Heart left ventricle (tissue), 16 donors: Measurements from ENCODE around the gene TPRN. TPM values are rescaled to one million over a fixed set of nuclear protein-coding genes. Genes with fewer than 3 reads are reported as not detected.

Experiments used
- ATAC-seq, 4 donors: fragments of 200-7000 bp; cut with Tn5 transposase; one replicate each; pipeline ENCODE4 v1.9.1; 2020 to 2022; ENCODE audit warnings: moderate library complexity in 4 of 4, mild to moderate bottlenecking in 3 of 4, moderate number of reproducible peaks in 1 of 4
- DNase-seq, 5 donors: peaks; one replicate each; pipeline ENCODE4 v3.0.0-alpha.2; 2020
- H3K27ac ChIP-seq, 12 donors: fragments of 200-600 bp; sonication (generic) in 4 of 12; one replicate each; pipeline versions ENCODE4 v1.5.0 to v1.8.0; 2016 to 2022; ENCODE audit warnings: mild to moderate bottlenecking in 2 of 12
- H3K27me3 ChIP-seq, 9 donors: fragments of 200-600 bp; sonication (generic) in 2 of 9; one replicate each; pipeline versions ENCODE4 v1.5.1 to v1.8.0; 2016 to 2022; ENCODE audit warnings: mild to moderate bottlenecking in 3 of 9
- H3K36me3 ChIP-seq, 9 donors: fragments of 200-600 bp; sonication (generic) in 2 of 9; one replicate each; pipeline versions ENCODE4 v1.5.0 to v1.8.0; 2018 to 2022; ENCODE audit warnings: mild to moderate bottlenecking in 2 of 9
- H3K4me1 ChIP-seq, 12 donors: fragments of 200-600 bp; sonication (generic) in 4 of 12; one replicate each; pipeline versions ENCODE4 v1.5.0 to v1.8.0; 2016 to 2022; ENCODE audit warnings: mild to moderate bottlenecking in 3 of 12
- H3K4me3 ChIP-seq, 12 donors: fragments of 200-600 bp; sonication (generic) in 4 of 12; one replicate each; pipeline versions ENCODE4 v1.5.0 to v1.8.0; 2017 to 2022; ENCODE audit warnings: mild to moderate bottlenecking in 9 of 12, moderate library complexity in 4 of 12
- H3K9me3 ChIP-seq, 12 donors: fragments of 200-600 bp; sonication (generic) in 4 of 12; one replicate each; pipeline versions ENCODE4 v1.5.0 to v1.8.0; 2016 to 2022; ENCODE audit warnings: mild to moderate bottlenecking in 1 of 12
- POLR2A ChIP-seq, 2 donors: fragments of 450-650 bp; IDR thresholded peaks; one replicate each; pipeline ENCODE4 v1.6.1; 2017; ENCODE audit warnings: antibody characterized with exemption in 2 of 2, mild to moderate bottlenecking in 2 of 2, moderate library complexity in 2 of 2
- WGBS, 4 donors: extraction: QIAGEN DNeasy Blood & Tissue Kit in 2 of 4; methylation state at CpG; one replicate each; pipeline versions ENCODE4 v1.1.5 to v1.1.7; 2013 to 2018; 5-methylcytosine and 5-hydroxymethylcytosine counted together
- intact Hi-C, 10 donors: fragments of 100-400 bp; cut with DNase I; formaldehyde crosslinking; loops; one replicate each; pipeline versions ENCODE4 v1.11.1 to v1.14.2; 2022
- polyA plus RNA-seq, 2 donors: library from polyadenylated mRNA; stranded (reverse); fragments of 200-250 nt; gene quantifications; one replicate each; pipeline ENCODE4 v1.2.3, GENCODE V29; 2013
- total RNA-seq, 9 donors: library from RNA; depleted of rRNA in 2 of 9; stranded (reverse); fragments of >200 nt in 2 of 9; fragmentation: NEBNext Ultra II Directional in 3 of 9; extraction: Animal tissue kit (Norgen Biotek cat#: 25700) in 3 of 9; gene quantifications; one replicate each; pipeline versions ENCODE4 v1.1.0 to v1.2.4, GENCODE V29; 2016 to 2023
- TF ChIP-seq, protein P1 (sequence below), 12 donors: fragments of 200-600 bp; sonication (generic) in 4 of 12; IDR thresholded peaks; one replicate each; pipeline versions ENCODE4 v1.5.0 to v1.8.0; 2018 to 2022; ENCODE audit warnings: antibody characterized with exemption in 12 of 12, mild to moderate bottlenecking in 5 of 12
- donor health status: ischemic (EF 13 %, LVEDD 7.1; RV severe dilation, severe dysfunction).
- donor health status: healthy with polysubstance abuse.
- donor health status: DM: no; HTN: yes; CAD: no.
- donor health status: DM: no; HTN: no; CAD: no.
- donor health status: ischemic (EF 25% LVEDD 6.9; RV normal size, moderate dysfunction).
- donor health status: ischemic (EF 25% LVEDD 5.7; RV mildly dilated, moderate dysfunction).
- donor health status: healthy.
- donor health status: DM: yes; HTN: yes; CAD: no.
- donor health status: ischemic (EF 35%, LVEDD 5.7; RV mildly dilated, moderate dysfunction).
- donor health status: nonischemic (EF 11% LVEDD 7.7; RV severe dilation, severe dysfunction).
- donor health status: DM: yes; HTN: yes; CAD: no.
- donor health status: PGD.
- donor health status: ischemic (EF 29% LVEDD 5.4; RV normal size, mild dysfunction).
- donor health status: nonischemic (EF 23%, LVEDD 6.1; RV moderate dilation, normal function).

TPRN gene
- total and polyA plus RNA-seq, 11 donors = 11.5 to 18.0 (median 16.6) TPM

GRCh38 chr9:137198051-137198901 lies 2.3 kb downstream of the TPRN start:
- Histone ChIP-seq H3K27me3 (no peaks in the 10 kb centered on the region), H3K9me3 (no peaks in the 10 kb centered on the region), H3K27ac (peak overlapping the region in 6 of 12 donors; percentile 8 to 70 (median 26)), H3K4me3 (peak overlapping the region in 9 of 12 donors; percentile 3 to 94 (median 68)), H3K36me3 (no peaks in the 10 kb centered on the region), H3K4me1 (peaks cover 5 to 90% (median 71%) of the 10 kb centered on the region in 12 donors)
- DNase-seq = no peak
- intact Hi-C loops = no loop called here
- WGBS, 4 donors = 61 to 75% (median 68%) methylated on average over 4 to 19 of the region's 19 CpGs
- no peak for ATAC-seq
- TF ChIP-seq, protein P1, sequence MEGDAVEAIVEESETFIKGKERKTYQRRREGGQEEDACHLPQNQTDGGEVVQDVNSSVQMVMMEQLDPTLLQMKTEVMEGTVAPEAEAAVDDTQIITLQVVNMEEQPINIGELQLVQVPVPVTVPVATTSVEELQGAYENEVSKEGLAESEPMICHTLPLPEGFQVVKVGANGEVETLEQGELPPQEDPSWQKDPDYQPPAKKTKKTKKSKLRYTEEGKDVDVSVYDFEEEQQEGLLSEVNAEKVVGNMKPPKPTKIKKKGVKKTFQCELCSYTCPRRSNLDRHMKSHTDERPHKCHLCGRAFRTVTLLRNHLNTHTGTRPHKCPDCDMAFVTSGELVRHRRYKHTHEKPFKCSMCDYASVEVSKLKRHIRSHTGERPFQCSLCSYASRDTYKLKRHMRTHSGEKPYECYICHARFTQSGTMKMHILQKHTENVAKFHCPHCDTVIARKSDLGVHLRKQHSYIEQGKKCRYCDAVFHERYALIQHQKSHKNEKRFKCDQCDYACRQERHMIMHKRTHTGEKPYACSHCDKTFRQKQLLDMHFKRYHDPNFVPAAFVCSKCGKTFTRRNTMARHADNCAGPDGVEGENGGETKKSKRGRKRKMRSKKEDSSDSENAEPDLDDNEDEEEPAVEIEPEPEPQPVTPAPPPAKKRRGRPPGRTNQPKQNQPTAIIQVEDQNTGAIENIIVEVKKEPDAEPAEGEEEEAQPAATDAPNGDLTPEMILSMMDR (IDR thresholded peaks at IDR 0.05) = no peak

DNA sequence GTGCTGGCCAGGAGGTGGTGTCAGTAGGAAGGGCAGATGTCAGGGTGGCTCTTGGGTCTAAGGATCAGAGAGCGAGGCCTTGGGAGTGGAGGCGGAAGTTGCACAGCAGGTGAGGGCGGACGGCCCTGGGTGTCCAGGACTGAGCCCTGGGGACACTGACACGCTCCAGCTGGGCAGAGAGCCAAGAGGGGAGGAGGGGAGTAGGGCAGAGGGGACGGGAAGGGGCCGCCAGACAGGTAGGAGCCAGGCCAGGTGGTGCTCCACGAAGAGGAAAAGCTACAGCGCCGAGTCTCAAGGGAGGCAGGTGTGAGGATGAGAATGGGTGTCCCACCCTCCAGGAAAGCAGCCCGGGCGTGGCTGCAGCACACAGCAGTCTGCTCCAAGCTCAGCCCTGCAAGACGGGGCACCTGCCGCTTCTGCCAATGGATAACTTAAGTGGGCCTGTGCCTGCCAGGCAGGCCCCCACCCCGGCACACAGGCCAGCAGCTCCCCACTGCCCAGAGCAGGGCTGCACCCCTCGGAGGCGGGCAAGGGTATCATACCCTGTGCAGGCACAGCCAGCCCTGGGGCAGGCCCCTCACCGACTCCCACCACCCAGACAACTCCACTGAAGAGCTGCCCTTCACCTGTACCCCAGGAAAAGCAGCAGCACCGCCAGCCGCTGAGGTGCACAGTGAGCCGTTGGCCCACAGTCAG lies 4.9 kb downstream of the TPRN start:
- Histone ChIP-seq H3K36me3 (peaks cover 0 to 19% (median 15%) of the 10 kb centered on the region in 9 donors), H3K4me3 (no peak overlapping the region), H3K4me1 (peaks cover 5 to 83% (median 58%) of the 10 kb centered on the region in 12 donors), H3K27me3 (no peaks in the 10 kb centered on the region), H3K27ac (peak overlapping the region in 2 of 12 donors; percentile 75 to 89), H3K9me3 (no peaks in the 10 kb centered on the region)
- TF ChIP-seq, protein P1 (IDR thresholded peaks at IDR 0.05) = no peak
- no peak for TF ChIP-seq POLR2A (IDR thresholded peaks at IDR 0.05)
- DNase-seq = no peak
- intact Hi-C loops = no loop called here
- 55 to 74% (median 68%) methylated on average over 15 to 21 of the region's 21 CpGs for WGBS, 4 donors
- no peak for ATAC-seq

DNA sequence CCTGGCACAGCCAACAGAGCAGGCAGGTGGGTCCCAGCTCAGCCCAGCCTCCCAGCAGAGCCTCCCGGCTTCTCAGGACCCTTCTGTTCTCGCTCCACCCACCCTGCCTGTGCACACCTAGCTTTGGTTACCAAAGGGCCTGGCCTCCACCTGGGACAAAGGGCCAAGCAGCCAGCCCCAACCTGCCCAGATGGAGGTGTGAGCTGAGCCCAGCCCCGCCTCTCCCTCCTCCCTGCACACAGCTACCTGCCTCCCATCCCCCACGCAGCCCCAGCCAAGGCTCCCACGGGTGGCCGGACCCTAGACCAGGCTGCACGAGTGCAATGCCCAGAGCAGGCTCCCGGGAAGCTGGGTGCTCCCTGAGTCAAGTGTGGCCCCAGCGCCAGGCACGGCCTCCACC lies 5.6 kb downstream of the TPRN start:
- H3K4me3 ChIP-seq = peak overlapping the region in 4 of 12 donors; percentile 12 to 37 (median 30)
- TF ChIP-seq POLR2A (IDR thresholded peaks at IDR 0.05) = no peak
- TF ChIP-seq, protein P1 (IDR thresholded peaks at IDR 0.05) = no peak
- no peaks in the 10 kb centered on the region for H3K27me3 ChIP-seq
- H3K36me3 ChIP-seq = peaks cover 0 to 27% (median 22%) of the 10 kb centered on the region in 9 donors
- no peaks in the 10 kb centered on the region for H3K9me3 ChIP-seq
- peak overlapping the region in 11 of 12 donors; percentile 38 to 89 (median 70) for H3K27ac ChIP-seq
- intact Hi-C loops = loop anchor here in 1 of 10 donors (5.0 kb wide), 1 partner anchor 32 kb away; the partner anchor contains the start of genes CYSRT1 and RNF224
- DNase-seq = no peak
- WGBS, 4 donors = 71 to 87% (median 75%) methylated on average over 4 to 10 of the region's 10 CpGs
- peaks cover 12 to 90% (median 65%) of the 10 kb centered on the region in 12 donors for H3K4me1 ChIP-seq
- ATAC-seq = no peak

GRCh38 chr9:137194388-137194787 lies 6.2 kb downstream of the TPRN start:
- TF ChIP-seq POLR2A (IDR thresholded peaks at IDR 0.05) = no peak
- TF ChIP-seq, protein P1 (IDR thresholded peaks at IDR 0.05) = no peak
- DNase-seq (peak; percentile 68 to 92 (median 80)), ATAC-seq (peak; percentile 63 to 90 (median 76))
- Histone ChIP-seq H3K27ac (peak overlapping the region; percentile 26 to 89 (median 66)), H3K4me1 (peaks cover 13 to 90% (median 66%) of the 10 kb centered on the region in 12 donors), H3K27me3 (no peaks in the 10 kb centered on the region), H3K9me3 (no peaks in the 10 kb centered on the region), H3K4me3 (peak overlapping the region in 6 of 12 donors; percentile 10 to 37 (median 30)), H3K36me3 (peaks cover 0 to 30% (median 24%) of the 10 kb centered on the region in 9 donors)
- intact Hi-C loops = loop anchor here in 1 of 10 donors (5.0 kb wide), 1 partner anchor 33 kb away; the partner anchor contains the start of genes CYSRT1 and RNF224
- WGBS, 4 donors = 24 to 50% (median 45%) methylated on average over 3 to 16 of the region's 16 CpGs
